MCF 10A (cell line): Measurements from ENCODE around the gene CCR6. TPM values are rescaled to one million over a fixed set of nuclear protein-coding genes. Genes with fewer than 3 reads are reported as not detected.
"Not testable (repeated sequence)": the region's sequence is repeated elsewhere in the genome, so short reads cannot be mapped to it uniquely, and the experiment has no call there.

ENCODE experiments used
- BruUV-seq: library from RNA; stranded (reverse); fragments of 400-500 nt; replicated peaks from 2 replicates; lab custom pipeline; 2021; lab: Mats Ljungman, UMichigan
- CTCF ChIA-PET: fragments of 300-600 bp; sonication (Branson Sonifier 250); formaldehyde crosslinking; extraction: SDS; loops from one replicate; lab custom pipeline; 2021; ENCODE audit warnings: antibody characterized with exemption, inconsistent platforms; lab: Yijun Ruan, JAX
- POLR2A ChIA-PET: fragments of 300-600, 350-650 bp; sonication (Branson Sonifier 250); formaldehyde crosslinking; extraction: SDS; loops from one replicate; lab custom pipeline; 2020; ENCODE audit warnings: antibody characterized with exemption, inconsistent platforms; lab: Yijun Ruan, JAX
- DNase-seq: peaks from one replicate; pipeline ENCODE4 v3.0.0-alpha.2; 2018; ENCODE audit not compliant: unreplicated experiment
- H3K27ac Mint-ChIP-seq: one replicate; pipeline ENCODE4 v1.8.0; 2022; ENCODE audit warnings: mild to moderate bottlenecking, low read depth, mixed read lengths; ENCODE audit not compliant: unreplicated experiment
- H3K27me3 Mint-ChIP-seq: one replicate; pipeline ENCODE4 v1.8.0; 2022; ENCODE audit warnings: mixed read lengths; ENCODE audit not compliant: insufficient read depth, unreplicated experiment
- H3K36me3 Mint-ChIP-seq: one replicate; pipeline ENCODE4 v1.8.0; 2022; ENCODE audit warnings: mild to moderate bottlenecking, moderate library complexity, mixed read lengths; ENCODE audit not compliant: insufficient read depth, unreplicated experiment
- H3K4me1 Mint-ChIP-seq: one replicate; pipeline ENCODE4 v1.8.0; 2022; ENCODE audit warnings: mixed read lengths; ENCODE audit not compliant: insufficient read depth, unreplicated experiment
- H3K4me3 Mint-ChIP-seq: one replicate; pipeline ENCODE4 v1.8.0; 2022; ENCODE audit warnings: mild to moderate bottlenecking, moderate library complexity, mixed read lengths; ENCODE audit not compliant: unreplicated experiment
- H3K9me3 Mint-ChIP-seq: one replicate; pipeline ENCODE4 v1.8.0; 2022; ENCODE audit warnings: mixed read lengths; ENCODE audit not compliant: unreplicated experiment
- CTCF ChIP-seq: fragments of 200-600 bp; IDR thresholded peaks from one replicate; pipeline ENCODE4 v1.8.0; 2022; ENCODE audit warnings: antibody characterized with exemption, mild to moderate bottlenecking; ENCODE audit not compliant: unreplicated experiment
- intact Hi-C: fragments of 100-400 bp; cut with micrococcal nuclease; formaldehyde crosslinking; loops from 2 replicates; pipeline ENCODE4 v1.14.1; 2022
- total RNA-seq: library from RNA; stranded (reverse); gene quantifications from 2 replicates; pipeline ENCODE4 v1.2.3, GENCODE V29; 2022

CCR6 gene
- total RNA-seq, 1 experiment from 2014 or later, result not detected

- Mint-ChIP-seq H3K4me3 (no peak overlapping the region), H3K4me1 (no peaks in the 10 kb centered on the region), H3K27me3 (peaks cover 30% of the 10 kb centered on the region), H3K9me3 (peaks cover 4% of the 10 kb centered on the region), H3K36me3 (no peaks in the 10 kb centered on the region), H3K27ac (no peak overlapping the region)
- no TSS peak for BruUV-seq
- no peak for DNase-seq
- CTCF ChIA-PET, result no interaction called here
- intact Hi-C loops, result no loop called here
- no peak for TF ChIP-seq CTCF
- POLR2A ChIA-PET, result no interaction called here
These were observed 44.2 kb upstream of the CCR6 start for GRCh38 chr6:167078745-167079144.

GRCh38 chr6:167079853-167080297 lies 43.0 kb upstream of the CCR6 start:
- H3K4me3 Mint-ChIP-seq, result no peak overlapping the region
- no peak for DNase-seq
- H3K36me3 Mint-ChIP-seq, result no peaks in the 10 kb centered on the region
- no peak for TF ChIP-seq CTCF
- ChIA-PET POLR2A (no interaction called here), CTCF (interaction anchor here (0.5 kb wide), 1 partner anchor 44 kb away, joined by 4 read pairs; no protein-coding TSS in a partner anchor)
- peaks cover 28% of the 10 kb centered on the region for H3K27me3 Mint-ChIP-seq
- intact Hi-C loops, result no loop called here
- H3K4me1 Mint-ChIP-seq, result no peaks in the 10 kb centered on the region
- BruUV-seq, result no TSS peak
- H3K27ac Mint-ChIP-seq, result no peak overlapping the region
- H3K9me3 Mint-ChIP-seq, result peaks cover 7% of the 10 kb centered on the region

- CTCF ChIA-PET, result interaction anchor here (0.7 to 0.8 kb wide), 2 partner anchors 35 to 88 kb away, joined by 3 to 5 read pairs; partner anchors contain the start of gene CCR6
- Mint-ChIP-seq H3K27me3 (peaks cover 34% of the 10 kb centered on the region), H3K27ac (no peak overlapping the region), H3K4me3 (no peak overlapping the region), H3K36me3 (no peaks in the 10 kb centered on the region), H3K4me1 (no peaks in the 10 kb centered on the region), H3K9me3 (peaks cover 7% of the 10 kb centered on the region)
- POLR2A ChIA-PET, result no interaction called here
- intact Hi-C loops, result no loop called here
- no TSS peak for BruUV-seq
- no peak for TF ChIP-seq CTCF
- no peak for DNase-seq
These were observed 35.0 kb upstream of the CCR6 start for GRCh38 chr6:167087857-167088354.

- H3K27ac Mint-ChIP-seq, H3K36me3 Mint-ChIP-seq, H3K9me3 Mint-ChIP-seq, DNase-seq, H3K4me3 Mint-ChIP-seq, H3K4me1 Mint-ChIP-seq, BruUV-seq, intact Hi-C loops, POLR2A ChIA-PET, CTCF ChIA-PET: not testable (repeated sequence)
- peaks cover 28% of the 10 kb centered on the region for H3K27me3 Mint-ChIP-seq
These were observed 34.2 kb upstream of the CCR6 start for GRCh38 chr6:167088741-167089140.
